Tibial nerve (tissue), 4 donors: ENCODE results near the gene FAM149B1.

Experiments
- CTCF ChIP-seq, 5 experiments: fragments of 200-600 bp in 3 of 5; fragments of 450-650 bp in 2 of 5; sonication (generic) in 3 of 5; IDR thresholded peaks; one replicate each; pipeline ENCODE4 v1.5.1; 2016 to 2019; ENCODE audit warnings: antibody characterized with exemption in 5 of 5, mild to moderate bottlenecking in 3 of 5, moderate library complexity in 2 of 5
- EP300 ChIP-seq, 2 donors: sonication (generic); formaldehyde crosslinking; IDR thresholded peaks; one replicate each; pipeline ENCODE4 v1.6.1; 2017; ENCODE audit warnings: antibody characterized with exemption in 2 of 2, mild to moderate bottlenecking in 1 of 2
- POLR2A ChIP-seq, 2 donors: fragments of 450-650 bp; IDR thresholded peaks; one replicate each; pipeline ENCODE4 v1.6.1; 2017; ENCODE audit warnings: antibody characterized with exemption in 2 of 2, mild to moderate bottlenecking in 2 of 2, moderate library complexity in 2 of 2

- no peak for TF ChIP-seq CTCF (IDR thresholded peaks at IDR 0.05)
- TF ChIP-seq POLR2A (IDR thresholded peaks at IDR 0.05): no peak
- no peak for TF ChIP-seq EP300 (IDR thresholded peaks at IDR 0.05)
These were observed 4.8 kb upstream of the FAM149B1 start for GRCh38 chr10:73163096-73163495.
